Stomach (tissue), 9 donors: Measurements from ENCODE around the gene GPR89B. TPM values are rescaled to one million over a fixed set of nuclear protein-coding genes. Genes with fewer than 3 reads are reported as not detected.
"Not testable (repeated sequence)": the region's sequence is repeated elsewhere in the genome, so short reads cannot be mapped to it uniquely, and the experiment has no call there.

ENCODE experiments used
- DNase-seq, 2 donors: peaks; one replicate each; pipeline versions ENCODE4 v3.0.0 to v3.0.0-alpha.2; 2013 to 2019
- H3K27ac ChIP-seq, 5 donors: fragments of 200-600 bp in 4 of 5; sonication (generic) in 4 of 5; one replicate each; pipeline ENCODE4 v1.5.1; 2013 to 2019; ENCODE audit warnings: mild to moderate bottlenecking in 1 of 5, moderate library complexity in 1 of 5
- H3K27me3 ChIP-seq, 3 donors: fragments of 200-600 bp; sonication (generic); one replicate each; pipeline ENCODE4 v1.5.1; 2017 to 2019; ENCODE audit warnings: mixed run types in 1 of 3
- H3K36me3 ChIP-seq, 4 donors: fragments of 200-600 bp; sonication (generic); 1 replicate in 3 of 4; 2 replicates in 1 of 4; pipeline ENCODE4 v1.5.1; 2016 to 2019
- H3K4me1 ChIP-seq, 4 donors: fragments of 200-600 bp; sonication (generic); one replicate each; pipeline ENCODE4 v1.5.1; 2016 to 2019
- H3K4me3 ChIP-seq, 4 donors: fragments of 200-600 bp; sonication (generic) in 3 of 4; one replicate each; pipeline ENCODE4 v1.5.1; 2016 to 2019; ENCODE audit warnings: mild to moderate bottlenecking in 1 of 4
- H3K9me3 ChIP-seq, 4 donors: fragments of 200-600 bp; sonication (generic); one replicate each; pipeline ENCODE4 v1.5.1; 2016 to 2019
- POLR2AphosphoS5 ChIP-seq, 3 donors: sonication (generic); formaldehyde crosslinking; IDR thresholded peaks; one replicate each; pipeline ENCODE4 v1.6.1; 2016; ENCODE audit warnings: antibody characterized with exemption in 3 of 3
- WGBS, 5 donors: extraction: QIAGEN DNeasy Blood & Tissue Kit in 3 of 5; methylation state at CpG; one replicate each; pipeline versions ENCODE4 v1.1.5 to v1.1.7; 2013 to 2018; 5-methylcytosine and 5-hydroxymethylcytosine counted together
- intact Hi-C: fragments of 100-400 bp; cut with DNase I; formaldehyde crosslinking; loops from one replicate; pipeline ENCODE4 v1.15.1; 2023; ENCODE audit warnings: low total_unique reads
- polyA plus RNA-seq, 3 donors: library from polyadenylated mRNA; stranded (reverse); fragments of 200-250 nt; gene quantifications; one replicate each; pipeline ENCODE4 v1.2.3, GENCODE V29; 2013
- total RNA-seq, 5 donors: library from RNA; depleted of rRNA; stranded (reverse); fragments of >200 nt; gene quantifications; one replicate each; pipeline versions ENCODE4 v1.1.0 to v1.2.3, GENCODE V29; 2014 to 2016
- TF ChIP-seq, protein P1 (sequence below), 7 experiments: fragments of 450-650 bp in 4 of 7; fragments of 200-600 bp in 3 of 7; sonication (generic) in 3 of 7; IDR thresholded peaks; one replicate each; pipeline ENCODE4 v1.5.1; 2016 to 2019; ENCODE audit warnings: antibody characterized with exemption in 7 of 7, control low read depth in 2 of 7, mild to moderate bottlenecking in 1 of 7
- donor health status: healthy with polysubstance abuse.
- donor health status: Bipolar disorder and iron deficiency.
- donor health status: healthy.

The GPR89B gene
- total and polyA plus RNA-seq, 8 donors: 2.3 to 43.1 (median 10.2) TPM

DNA sequence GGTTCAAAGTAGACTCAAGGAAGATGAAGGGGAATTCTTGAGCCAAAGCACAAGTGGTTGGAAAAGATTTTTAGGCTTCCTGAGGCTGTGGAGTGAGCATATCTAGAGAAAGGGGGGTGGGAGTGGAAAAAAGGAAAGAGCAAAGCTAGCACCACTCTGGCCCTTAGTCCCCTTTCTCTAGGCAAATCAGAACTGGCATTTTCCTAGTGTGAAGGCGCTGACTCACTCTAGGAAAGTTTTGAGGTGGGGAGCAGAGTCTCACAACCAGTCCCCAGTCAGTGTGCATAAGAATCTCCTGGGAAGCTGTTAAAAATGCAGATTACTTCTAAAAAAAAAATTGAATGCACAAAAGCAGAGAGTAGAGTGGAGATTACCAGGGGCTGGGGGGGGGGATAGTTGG is 3.4 kb upstream of the GPR89B start:
- Histone ChIP-seq H3K4me1 (peaks cover 5 to 7% (median 6%) of the 10 kb centered on the region in 4 donors), H3K27me3 (no peaks in the 10 kb centered on the region), H3K4me3 (no peak overlapping the region), H3K27ac (no peak overlapping the region), H3K9me3 (no peaks in the 10 kb centered on the region), H3K36me3 (no peaks in the 10 kb centered on the region)
- intact Hi-C loops: no loop called here
- no peak for DNase-seq
- TF ChIP-seq POLR2AphosphoS5 (IDR thresholded peaks at IDR 0.05): no peak
- TF ChIP-seq, protein P1, sequence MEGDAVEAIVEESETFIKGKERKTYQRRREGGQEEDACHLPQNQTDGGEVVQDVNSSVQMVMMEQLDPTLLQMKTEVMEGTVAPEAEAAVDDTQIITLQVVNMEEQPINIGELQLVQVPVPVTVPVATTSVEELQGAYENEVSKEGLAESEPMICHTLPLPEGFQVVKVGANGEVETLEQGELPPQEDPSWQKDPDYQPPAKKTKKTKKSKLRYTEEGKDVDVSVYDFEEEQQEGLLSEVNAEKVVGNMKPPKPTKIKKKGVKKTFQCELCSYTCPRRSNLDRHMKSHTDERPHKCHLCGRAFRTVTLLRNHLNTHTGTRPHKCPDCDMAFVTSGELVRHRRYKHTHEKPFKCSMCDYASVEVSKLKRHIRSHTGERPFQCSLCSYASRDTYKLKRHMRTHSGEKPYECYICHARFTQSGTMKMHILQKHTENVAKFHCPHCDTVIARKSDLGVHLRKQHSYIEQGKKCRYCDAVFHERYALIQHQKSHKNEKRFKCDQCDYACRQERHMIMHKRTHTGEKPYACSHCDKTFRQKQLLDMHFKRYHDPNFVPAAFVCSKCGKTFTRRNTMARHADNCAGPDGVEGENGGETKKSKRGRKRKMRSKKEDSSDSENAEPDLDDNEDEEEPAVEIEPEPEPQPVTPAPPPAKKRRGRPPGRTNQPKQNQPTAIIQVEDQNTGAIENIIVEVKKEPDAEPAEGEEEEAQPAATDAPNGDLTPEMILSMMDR (IDR thresholded peaks at IDR 0.05): no peak
- 42 to 98% (median 93%) methylated on average over 1 of the region's 1 CpG for WGBS, 5 donors

DNA sequence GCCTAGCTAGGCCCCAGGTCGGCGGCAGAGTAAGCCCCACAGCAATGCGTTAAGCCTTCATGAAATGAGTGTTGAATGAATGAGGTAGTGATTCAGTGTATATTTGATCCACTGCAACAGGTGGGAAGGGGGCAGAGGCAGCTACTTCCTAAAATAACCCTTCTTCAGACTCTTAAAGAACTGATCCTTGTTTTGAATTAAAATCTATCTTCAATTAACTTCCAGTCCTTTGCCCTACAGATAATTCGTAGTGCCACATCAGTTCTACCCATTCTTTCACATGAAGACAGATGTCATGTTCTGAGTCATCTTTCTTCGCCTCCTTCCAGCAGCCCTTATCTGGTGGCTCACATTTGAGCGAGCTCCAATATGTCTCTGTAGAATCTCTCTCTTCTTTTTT is 1.0 kb upstream of the GPR89B start:
- not testable (repeated sequence) for H3K9me3 ChIP-seq
- WGBS, 5 donors: 75 to 98% (median 86%) methylated on average over 1 to 4 of the region's 6 CpGs

DNA sequence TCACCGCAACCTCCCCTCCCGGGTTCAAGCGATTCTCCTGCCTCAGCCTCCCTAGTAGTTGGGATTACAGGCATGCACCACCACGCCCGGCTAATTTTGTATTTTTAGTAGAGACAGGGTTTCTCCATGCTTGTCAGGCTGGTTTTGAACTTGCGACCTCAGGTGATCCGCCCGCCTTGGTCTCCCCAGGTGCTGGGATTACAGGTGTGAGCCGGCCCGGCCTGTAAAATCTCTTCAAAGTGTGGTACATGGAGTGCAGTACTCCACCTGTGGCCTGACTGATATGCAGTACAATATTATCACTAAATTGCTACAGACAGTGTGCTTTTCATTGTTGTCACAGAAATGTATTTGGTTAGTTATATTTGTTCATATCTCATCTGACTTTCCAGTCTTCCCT is 531 bp upstream of the GPR89B start:
- H3K4me1 ChIP-seq: peaks cover 11 to 17% (median 12%) of the 10 kb centered on the region in 4 donors
- H3K4me3 ChIP-seq, H3K36me3 ChIP-seq, DNase-seq, intact Hi-C loops, H3K27ac ChIP-seq, H3K9me3 ChIP-seq, H3K27me3 ChIP-seq: not testable (repeated sequence)
- 15 to 67% (median 23%) methylated on average over 3 to 5 of the region's 10 CpGs; no CpG with 5 or more reads in 2 of the 5 donors for WGBS, 5 donors

More for the DNA sequence above, 1.0 kb upstream of the GPR89B start:
- H3K27ac ChIP-seq, DNase-seq, H3K36me3 ChIP-seq, H3K27me3 ChIP-seq, H3K4me3 ChIP-seq, intact Hi-C loops: not testable (repeated sequence)
- H3K4me1 ChIP-seq: peaks cover 11 to 17% (median 12%) of the 10 kb centered on the region in 4 donors

DNA sequence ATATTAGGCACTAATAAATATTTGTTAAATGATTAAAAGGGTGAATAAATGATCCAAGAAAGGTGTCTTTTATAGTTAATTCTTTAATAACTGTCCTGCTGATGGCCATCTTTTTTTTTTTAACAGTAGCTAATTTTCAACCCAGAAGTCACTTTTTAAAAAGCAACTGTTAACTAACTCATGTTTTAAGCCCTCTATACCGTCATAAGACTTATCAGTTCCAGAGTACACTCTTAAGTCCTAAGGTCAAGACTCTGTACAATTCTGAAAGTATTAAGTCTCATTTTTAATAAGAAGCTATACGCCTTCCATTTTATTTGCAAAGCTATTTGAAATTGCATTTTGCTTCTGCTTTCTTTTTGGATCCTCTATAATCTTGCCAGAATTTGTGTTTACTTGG is 2.9 kb downstream of the GPR89B start:
- WGBS, 5 donors: 59 to 74% (median 69%) methylated on average over 2 of the region's 2 CpGs
- H3K9me3 ChIP-seq, H3K27ac ChIP-seq, H3K27me3 ChIP-seq, intact Hi-C loops, DNase-seq, H3K4me3 ChIP-seq, H3K36me3 ChIP-seq: not testable (repeated sequence)
- peaks cover 11 to 17% (median 12%) of the 10 kb centered on the region in 4 donors for H3K4me1 ChIP-seq

DNA sequence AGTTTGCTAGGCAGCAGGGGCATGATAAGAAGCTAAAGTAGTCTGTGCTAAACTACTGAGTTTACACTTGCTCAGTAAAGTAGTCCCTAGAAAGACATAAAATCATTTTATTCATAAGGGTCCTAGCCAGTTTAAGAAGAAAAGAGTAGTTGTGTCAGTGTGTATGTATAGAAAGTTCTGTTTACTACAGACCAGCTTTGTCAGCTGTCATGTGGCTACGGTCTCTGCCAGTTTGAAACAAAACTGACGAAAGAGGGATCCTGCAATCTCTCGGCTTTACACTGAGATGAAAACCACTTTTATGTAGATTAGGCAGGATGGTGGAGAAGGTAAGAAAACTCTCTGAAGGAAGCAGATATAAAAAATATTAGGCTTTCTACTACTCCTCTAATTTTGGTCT is 7.1 kb downstream of the GPR89B start:
- DNase-seq, H3K9me3 ChIP-seq, intact Hi-C loops, H3K4me1 ChIP-seq, H3K27me3 ChIP-seq, H3K4me3 ChIP-seq, H3K27ac ChIP-seq: not testable (repeated sequence)
- peaks cover 0 to 14% (median 9%) of the 10 kb centered on the region in 4 donors for H3K36me3 ChIP-seq
- WGBS, 5 donors: 87 to 98% (median 92%) methylated on average over 3 of the region's 3 CpGs

DNA sequence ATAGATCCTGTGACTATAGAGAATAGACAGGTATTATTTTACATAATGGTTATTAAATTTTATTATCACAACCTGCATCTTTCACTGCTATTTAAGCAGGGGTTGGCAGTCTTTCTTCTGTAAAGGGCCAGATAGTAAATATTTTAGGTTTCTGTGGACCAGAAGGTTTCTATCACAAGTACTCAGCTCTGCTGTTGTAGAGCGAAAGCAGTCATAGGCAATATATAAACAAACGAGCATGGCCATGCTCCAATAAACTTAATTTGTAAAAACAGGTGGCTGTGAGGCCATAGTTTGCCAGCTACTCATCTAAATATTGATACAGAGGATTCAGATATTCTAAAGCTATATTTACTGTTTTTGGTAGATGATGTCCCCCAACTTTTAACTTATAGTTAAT is 12.2 kb downstream of the GPR89B start:
- H3K27me3 ChIP-seq, H3K4me3 ChIP-seq, H3K4me1 ChIP-seq, intact Hi-C loops, H3K9me3 ChIP-seq, DNase-seq, H3K27ac ChIP-seq: not testable (repeated sequence)
- WGBS, 5 donors: 79 to 90% (median 83%) methylated on average over 2 of the region's 2 CpGs
- peaks cover 0 to 14% (median 9%) of the 10 kb centered on the region in 4 donors for H3K36me3 ChIP-seq

DNA sequence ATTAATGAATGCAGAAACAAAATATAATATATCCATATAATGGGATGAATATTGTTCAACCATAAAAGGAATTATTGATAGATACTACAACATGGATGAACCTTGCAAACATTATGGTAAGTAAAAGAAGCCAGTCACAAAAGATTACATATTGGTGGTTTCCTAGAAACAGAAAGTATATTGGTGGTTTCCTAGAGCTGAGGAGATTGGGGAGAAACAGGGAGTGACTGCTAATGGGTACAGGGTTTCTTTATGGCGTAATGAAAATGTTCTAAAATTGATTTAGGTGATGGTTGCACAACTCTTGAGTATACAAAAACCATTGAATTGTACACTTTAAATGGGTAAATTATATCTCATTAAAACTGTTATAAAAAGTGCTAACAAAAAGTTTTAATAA is 14.3 kb downstream of the GPR89B start:
- H3K27ac ChIP-seq, intact Hi-C loops, DNase-seq, H3K27me3 ChIP-seq, H3K4me3 ChIP-seq, H3K4me1 ChIP-seq, H3K9me3 ChIP-seq: not testable (repeated sequence)
- no CpG with 5 or more reads among the region's 1 CpG for WGBS, 5 donors
- peaks cover 0 to 14% (median 7%) of the 10 kb centered on the region in 4 donors for H3K36me3 ChIP-seq

DNA sequence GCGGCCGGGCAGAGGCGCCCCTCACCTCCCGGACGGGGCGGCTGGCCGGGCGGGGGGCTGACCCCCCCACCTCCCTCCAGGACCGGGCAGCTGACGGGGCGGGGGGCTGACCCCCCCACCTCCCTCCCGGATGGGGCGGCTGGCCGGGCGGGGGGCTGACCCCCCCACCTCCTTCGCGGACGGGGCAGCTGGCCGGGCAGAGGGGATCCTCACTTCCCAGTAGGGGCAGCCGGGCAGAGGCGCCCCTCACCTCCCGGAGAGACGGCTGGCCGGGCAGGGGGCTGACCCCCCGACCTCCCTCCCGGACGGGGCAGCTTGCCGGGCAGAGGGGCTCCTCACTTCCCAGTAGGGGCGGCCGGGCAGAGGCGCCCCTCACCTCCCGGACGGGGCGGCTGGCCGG is 21.3 kb downstream of the GPR89B start:
- DNase-seq, H3K9me3 ChIP-seq, H3K4me3 ChIP-seq, H3K36me3 ChIP-seq, intact Hi-C loops, H3K27me3 ChIP-seq, H3K4me1 ChIP-seq, H3K27ac ChIP-seq: not testable (repeated sequence)
- 97 to 98% (median 98%) methylated on average over 11 to 32 of the region's 35 CpGs; no CpG with 5 or more reads in 2 of the 5 donors for WGBS, 5 donors

DNA sequence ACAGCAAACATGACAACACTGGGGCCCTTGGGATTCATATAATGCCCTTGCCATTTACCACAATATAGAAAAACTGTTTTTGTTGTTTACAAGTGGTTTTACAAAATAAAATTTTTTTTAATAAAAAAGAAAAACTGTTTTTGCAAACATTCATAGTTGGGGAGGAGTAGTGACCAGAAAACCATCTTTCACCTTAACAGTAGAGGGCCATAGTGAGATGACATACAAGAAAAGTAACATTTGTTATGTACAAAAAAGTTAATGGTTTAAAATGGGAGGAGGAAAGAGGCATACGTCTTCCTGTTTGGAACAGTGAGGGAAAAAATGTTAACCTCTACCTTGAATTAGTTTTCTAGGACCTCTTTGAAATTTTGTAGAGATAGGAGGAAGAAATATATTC is 30.7 kb downstream of the GPR89B start:
- intact Hi-C loops, H3K36me3 ChIP-seq, H3K4me3 ChIP-seq, H3K9me3 ChIP-seq, H3K27me3 ChIP-seq, H3K27ac ChIP-seq, H3K4me1 ChIP-seq, DNase-seq: not testable (repeated sequence)
- WGBS, 5 donors: 52 to 77% (median 57%) methylated on average over 1 of the region's 1 CpG

DNA sequence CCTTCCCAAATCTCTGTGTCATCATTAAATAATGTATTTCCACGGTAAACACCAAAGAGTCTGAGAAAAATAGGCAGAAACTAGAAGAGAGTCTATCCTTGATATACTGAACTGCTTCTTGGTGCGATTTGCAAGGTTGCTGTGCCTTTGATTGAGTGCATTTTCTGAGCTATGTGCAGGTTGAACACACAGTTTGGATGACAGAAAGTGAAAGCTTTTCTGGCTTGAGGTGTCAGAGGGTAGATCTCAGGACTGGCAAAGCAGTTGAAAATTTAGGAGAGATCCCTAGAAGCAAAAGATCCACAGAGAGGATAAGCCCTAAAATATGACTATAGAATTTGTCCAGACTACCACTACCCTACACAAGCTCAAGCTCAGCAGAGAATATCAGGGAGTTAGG is 31.5 kb downstream of the GPR89B start:
- WGBS, 5 donors: 93 to 97% (median 97%) methylated on average over 2 of the region's 2 CpGs
- intact Hi-C loops, H3K36me3 ChIP-seq: not testable (repeated sequence)

DNA sequence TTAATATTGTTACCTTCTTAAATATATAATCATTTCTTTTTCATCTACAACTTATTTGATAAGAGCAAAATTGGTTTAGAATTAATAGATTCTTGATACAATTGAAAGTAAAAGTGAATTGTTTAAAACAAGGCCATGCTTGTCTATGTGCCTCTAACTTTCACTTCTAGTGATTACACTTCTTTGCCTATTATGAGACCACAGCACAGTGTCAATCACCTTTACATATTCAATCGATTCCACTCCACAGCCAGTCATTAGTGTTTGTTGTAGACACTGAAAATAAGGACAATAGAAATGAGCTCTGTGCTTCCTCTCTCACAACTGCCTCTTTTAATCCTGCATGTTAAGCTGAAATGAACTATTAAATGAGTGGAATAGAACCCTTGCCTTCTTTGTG is 36.4 kb downstream of the GPR89B start:
- no CpG with 5 or more reads among the region's 1 CpG for WGBS, 5 donors
- DNase-seq, intact Hi-C loops: not testable (repeated sequence)

More for the DNA sequence above, 31.5 kb downstream of the GPR89B start:
- not testable (repeated sequence) for H3K27ac ChIP-seq, H3K27me3 ChIP-seq, H3K4me3 ChIP-seq, H3K4me1 ChIP-seq, H3K9me3 ChIP-seq, DNase-seq

More for the DNA sequence above, 36.4 kb downstream of the GPR89B start:
- H3K36me3 ChIP-seq, H3K4me1 ChIP-seq, H3K4me3 ChIP-seq, H3K9me3 ChIP-seq, H3K27me3 ChIP-seq, H3K27ac ChIP-seq: not testable (repeated sequence)
